Measurements from ENCODE around the gene IKZF4.
"Not testable (repeated sequence)": the region's sequence is repeated elsewhere in the genome, so short reads cannot be mapped to it uniquely, and the experiment has no call there.

Gene IKZF4

DNA sequence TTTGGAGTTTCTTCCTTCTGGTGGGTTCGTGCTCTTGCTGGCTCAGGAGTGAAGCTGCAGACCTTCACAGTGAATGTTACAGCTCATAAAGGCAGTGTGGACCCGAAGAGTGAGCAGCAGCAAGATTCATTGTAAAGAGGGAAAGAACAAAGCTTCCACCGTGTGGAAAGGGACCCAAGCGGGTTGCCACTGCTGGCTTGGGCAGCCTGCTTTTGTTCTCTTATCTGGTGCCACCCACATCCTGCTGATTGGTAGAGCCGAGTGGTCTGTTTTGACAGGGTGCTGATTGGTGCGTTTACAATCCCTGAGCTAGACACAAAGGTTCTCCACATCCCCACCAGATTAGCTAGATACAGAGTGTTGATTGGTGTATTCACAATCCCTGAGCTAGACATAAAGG lies 21.3 kb upstream of the IKZF4 start:
- DNase-seq (ENCODE audit: low read depth, low spot score), result not testable (repeated sequence)

DNA sequence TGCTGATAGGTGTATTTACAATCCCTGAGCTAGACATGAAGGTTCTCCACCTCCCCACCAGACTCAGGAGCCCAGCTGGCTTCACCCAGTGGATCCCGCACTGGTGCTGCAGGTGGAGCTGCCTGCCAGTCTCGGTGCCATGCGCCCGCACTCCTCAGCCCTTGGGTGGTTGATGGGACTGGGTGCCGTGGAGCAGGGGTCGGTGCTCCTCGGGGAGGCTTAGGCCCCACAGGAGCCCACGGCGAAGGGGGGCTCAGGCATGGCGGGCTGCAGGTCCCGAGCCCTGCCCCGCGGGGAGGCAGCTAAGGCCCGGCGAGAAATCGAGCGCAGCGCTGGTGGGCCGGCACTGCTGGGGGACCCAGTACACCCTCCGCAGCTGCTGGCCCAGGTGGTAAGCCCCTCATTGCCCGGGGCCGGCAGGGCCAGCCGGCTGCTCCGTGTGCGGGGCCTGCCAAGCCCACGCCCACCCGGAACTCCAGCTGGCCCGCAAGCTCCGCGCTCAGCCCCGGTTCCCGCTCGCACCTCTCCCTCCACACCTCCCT lies 20.8 kb upstream of the IKZF4 start:
- not testable (repeated sequence) for DNase-seq (ENCODE audit: low read depth, low spot score)

GRCh38 chr12:56001487-56002100 lies 19.2 kb upstream of the IKZF4 start:
- no peak for DNase-seq (ENCODE audit: low read depth, low spot score)

DNA sequence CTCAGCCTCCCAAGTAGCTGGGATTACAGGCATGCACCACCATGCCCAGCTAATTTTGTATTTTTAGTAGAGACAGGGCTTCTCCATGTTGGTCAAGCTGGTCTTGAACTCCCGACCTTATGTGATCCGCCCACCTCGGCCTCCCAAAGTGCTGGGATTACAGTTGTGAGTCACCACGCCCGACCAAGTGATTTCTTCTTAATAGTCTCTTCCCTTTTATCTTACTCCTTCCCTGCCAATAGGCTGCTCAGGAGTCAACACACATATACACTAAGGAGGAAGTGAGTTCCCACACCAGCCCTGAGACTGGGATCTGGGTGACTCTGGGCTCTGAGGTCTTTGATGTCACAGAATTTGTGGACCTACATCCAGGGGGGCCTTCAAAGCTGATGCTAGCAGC lies 17.5 kb upstream of the IKZF4 start:
- not testable (repeated sequence) for DNase-seq (ENCODE audit: low read depth, low spot score)

GRCh38 chr12:56004211-56004610 lies 16.6 kb upstream of the IKZF4 start:
- DNase-seq (ENCODE audit: low read depth, low spot score), result no peak

- peak; percentile 69 for DNase-seq (ENCODE audit: low read depth, low spot score)
These were observed 13.0 kb upstream of the IKZF4 start for GRCh38 chr12:56007564-56008559.

DNA sequence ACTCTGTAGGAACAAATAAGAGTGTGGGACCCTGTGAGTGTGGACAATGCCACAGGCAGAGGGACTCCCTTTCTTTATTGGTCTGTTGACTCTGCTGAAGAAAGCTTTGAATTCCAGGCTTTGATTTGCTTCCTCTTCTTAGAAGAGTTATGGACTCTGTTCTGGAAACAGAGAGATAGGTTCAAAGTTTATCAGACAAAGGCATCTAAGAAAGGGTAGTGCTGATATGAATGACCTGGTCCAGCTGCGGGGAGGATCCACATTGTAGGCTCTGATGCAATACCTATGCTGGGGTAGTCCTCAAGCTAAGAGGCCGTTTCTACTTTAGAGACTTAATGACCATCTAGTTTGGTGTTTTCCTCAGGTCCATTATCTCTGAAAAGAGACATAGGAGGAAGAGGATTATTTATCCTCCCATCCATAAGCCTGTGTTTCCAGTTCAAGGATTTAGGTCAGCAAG lies 10.7 kb upstream of the IKZF4 start:
- no peak for DNase-seq (ENCODE audit: low read depth, low spot score)

DNA sequence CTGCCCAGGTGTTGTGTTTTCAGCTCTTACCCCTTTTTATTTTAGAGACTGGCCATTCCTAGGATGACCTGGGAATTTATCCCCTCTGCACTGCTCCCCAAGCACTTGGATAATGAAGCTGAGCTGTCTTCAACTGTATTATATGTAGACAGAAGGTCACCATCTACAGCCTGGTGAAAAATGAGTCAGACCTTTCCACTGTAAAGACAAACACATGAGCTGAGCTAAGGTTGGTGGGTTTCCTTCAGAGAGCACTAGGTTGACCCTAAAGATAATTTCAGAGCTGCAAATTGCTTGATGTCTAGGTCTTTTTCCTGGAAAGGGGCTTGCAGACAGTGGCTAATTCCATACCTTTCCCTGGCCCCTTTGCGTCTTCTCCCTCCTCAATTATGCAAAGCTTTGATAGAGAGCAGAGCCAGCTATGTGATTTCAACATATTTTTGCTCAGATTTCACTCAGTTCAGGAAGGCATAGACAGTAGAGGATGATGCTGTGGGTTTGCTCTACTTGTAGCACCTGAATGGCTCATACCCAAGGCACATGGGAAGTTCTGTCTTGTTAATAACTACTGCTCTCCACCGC lies 9.2 kb upstream of the IKZF4 start:
- DNase-seq (ENCODE audit: low read depth, low spot score), result no peak

GRCh38 chr12:56013482-56013881 lies 7.4 kb upstream of the IKZF4 start:
- no peak for DNase-seq (ENCODE audit: low read depth, low spot score)

DNA sequence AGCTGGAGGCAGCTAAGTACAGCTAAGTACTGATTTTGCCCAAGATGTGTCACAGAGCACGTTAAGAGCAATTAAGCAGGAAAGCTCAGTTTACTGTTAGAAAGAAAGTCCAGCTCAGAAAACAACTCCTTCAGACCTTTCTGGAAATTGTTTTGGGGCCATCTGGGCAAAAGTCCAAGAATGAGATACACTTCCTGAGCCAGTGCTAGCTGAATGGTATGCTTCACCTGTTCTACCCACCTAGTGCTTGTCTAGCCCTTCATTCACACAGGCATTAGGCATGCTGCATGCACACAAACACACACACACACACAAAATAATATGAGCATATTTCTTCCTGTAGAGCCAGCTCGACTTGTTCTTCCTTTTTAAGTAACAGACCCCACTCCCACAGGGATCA lies 6.6 kb upstream of the IKZF4 start:
- no peak for DNase-seq (ENCODE audit: low read depth, low spot score)

GRCh38 chr12:56017181-56017580 lies 3.7 kb upstream of the IKZF4 start:
- DNase-seq (ENCODE audit: low read depth, low spot score), result no peak

DNA sequence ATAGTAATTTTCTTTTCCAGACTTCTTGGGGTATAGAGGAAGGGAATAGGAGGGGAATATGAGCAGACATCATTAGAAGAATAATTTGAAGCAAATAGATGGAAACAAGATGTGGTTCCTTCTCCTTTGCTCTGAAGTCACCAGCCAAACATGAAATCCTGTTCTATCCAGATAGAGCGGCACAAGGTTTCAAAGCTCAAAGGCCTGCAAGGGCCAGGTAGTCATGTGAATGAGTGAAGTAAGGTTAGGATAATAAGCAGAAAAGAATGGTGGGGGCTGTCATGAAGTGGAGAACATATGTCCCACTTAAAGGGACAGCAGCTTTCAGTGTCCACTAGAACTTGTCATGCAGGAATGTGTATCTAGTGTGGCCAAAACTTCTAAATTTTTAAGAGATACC lies 2.5 kb upstream of the IKZF4 start:
- no peak for DNase-seq (ENCODE audit: low read depth, low spot score)

GRCh38 chr12:56021889-56022497 lies 1.1 kb downstream of the IKZF4 start:
- DNase-seq (ENCODE audit: low read depth, low spot score), result no peak

DNA sequence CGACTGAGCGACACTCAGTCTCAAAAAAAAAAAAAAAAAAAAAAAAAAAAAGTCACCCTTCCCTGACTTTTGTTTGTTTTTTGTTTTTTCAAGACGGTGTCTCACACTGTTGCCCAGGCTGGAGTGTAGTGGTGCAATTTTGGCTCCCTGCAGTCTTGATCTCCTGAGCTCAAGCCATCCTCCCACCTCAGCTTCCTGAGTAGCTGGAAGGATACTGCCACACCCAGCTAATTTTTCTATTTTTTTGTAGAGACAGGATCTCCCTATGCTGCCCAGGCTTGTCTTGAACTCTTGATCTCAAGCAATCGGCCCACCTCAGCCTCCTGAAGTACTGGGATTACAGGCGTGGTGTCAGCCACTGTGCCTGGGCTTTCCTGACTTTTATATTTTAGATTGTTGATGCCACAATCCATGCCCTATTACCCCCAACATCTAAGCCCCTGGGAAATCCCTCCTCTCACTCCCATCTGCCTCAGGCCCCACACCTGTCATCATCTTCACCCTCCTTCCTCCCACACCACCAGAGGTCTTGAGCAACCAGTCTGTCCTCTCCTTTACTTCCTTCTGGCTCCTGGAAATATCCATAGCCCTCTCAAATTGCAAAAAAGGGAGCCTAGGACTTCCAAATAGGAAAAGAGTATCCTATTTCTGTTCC lies 7.8 kb downstream of the IKZF4 start:
- DNase-seq (ENCODE audit: low read depth, low spot score), result peak; percentile 41

GRCh38 chr12:56029166-56029519 lies 8.3 kb downstream of the IKZF4 start:
- no peak for DNase-seq (ENCODE audit: low read depth, low spot score)

DNA sequence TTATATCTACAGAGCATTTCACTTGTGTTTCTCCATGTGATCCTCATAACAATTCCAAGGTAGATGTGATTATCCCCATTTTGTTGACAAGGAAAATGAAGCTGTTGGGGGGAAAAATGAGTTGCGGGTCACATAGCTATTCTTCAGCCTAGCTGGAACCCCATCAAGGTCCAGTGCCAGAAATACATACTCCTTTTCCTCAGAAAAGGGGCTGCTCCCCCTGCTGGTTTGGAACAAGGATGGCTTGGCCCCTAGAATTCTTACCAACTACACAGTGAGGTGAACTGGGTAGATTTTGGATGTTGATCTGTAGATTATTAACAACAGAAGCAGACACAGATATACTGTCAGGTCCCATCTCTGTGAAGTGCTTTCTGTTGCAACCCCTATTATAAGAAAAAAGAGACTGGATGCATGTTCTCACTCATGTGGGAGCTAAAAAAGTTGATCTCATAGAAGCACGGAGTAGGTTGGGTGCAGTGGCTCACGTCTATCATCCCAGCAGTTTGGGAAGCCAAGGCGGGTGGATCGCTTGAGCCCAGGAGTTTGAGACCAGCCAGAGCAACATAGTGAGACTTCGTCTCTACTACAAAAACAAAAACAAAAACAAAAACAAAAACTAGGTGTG lies 8.9 kb downstream of the IKZF4 start:
- peak; percentile 40 for DNase-seq (ENCODE audit: low read depth, low spot score)

DNA sequence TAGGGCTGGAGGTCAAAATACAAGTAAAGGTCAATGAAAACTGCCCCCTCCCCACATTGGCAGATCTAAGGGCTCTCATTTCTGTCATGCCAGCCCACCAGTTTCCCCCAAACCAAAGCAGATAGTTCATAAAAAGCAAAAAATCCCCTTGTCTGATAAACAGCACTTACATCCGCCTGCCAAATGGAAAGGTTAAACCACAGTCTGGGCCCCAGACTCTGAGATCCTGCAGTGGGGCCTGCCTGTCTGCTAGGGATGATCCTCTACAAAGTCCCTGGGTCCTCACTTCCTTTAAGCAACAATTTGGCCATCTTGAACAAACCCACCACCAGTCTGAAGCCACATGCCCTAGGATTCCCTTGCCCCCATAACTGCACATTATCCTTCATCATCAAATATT lies 11.1 kb downstream of the IKZF4 start:
- no peak for DNase-seq (ENCODE audit: low read depth, low spot score)

- no peak for DNase-seq (ENCODE audit: low read depth, low spot score)
These were observed 13.9 kb downstream of the IKZF4 start for GRCh38 chr12:56034586-56035332.

GRCh38 chr12:56037161-56037560 lies 16.3 kb downstream of the IKZF4 start:
- DNase-seq (ENCODE audit: low read depth, low spot score), result no peak

DNA sequence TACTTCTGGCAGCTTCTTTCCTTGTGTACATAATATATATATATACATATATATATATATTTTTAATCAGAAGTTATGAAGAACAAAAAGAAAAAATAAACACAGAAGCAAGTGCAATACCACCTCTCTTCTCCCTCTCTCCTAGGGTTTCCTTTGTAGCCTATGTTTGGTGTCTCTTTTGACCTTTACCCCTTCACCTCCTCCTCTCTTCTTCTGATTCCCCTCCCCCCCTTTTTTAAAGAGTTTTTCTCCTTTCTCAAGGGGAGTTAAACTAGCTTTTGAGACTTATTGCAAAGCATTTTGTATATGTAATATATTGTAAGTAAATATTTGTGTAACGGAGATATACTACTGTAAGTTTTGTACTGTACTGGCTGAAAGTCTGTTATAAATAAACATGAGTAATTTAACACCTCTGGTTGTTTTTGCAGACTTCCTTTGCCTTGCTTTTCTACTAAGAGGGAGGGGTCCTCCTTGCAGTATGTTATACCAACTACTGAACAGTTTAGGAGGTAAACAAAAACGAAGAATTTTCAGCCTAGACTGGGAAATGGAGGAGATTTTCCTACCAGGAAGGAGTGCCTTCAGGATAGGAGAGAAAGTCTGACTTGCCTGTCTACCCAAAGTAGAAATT lies 17.3 kb downstream of the IKZF4 start:
- no peak for DNase-seq (ENCODE audit: low read depth, low spot score)

Data from ELF-1 (cell line).